ENCODE results near the gene RHOD. TPM values are rescaled to one million over a fixed set of nuclear protein-coding genes. Genes with fewer than 3 reads are reported as not detected.

RHOD gene
- total and polyA plus RNA-seq, 9 of the 15 experiments (the other 6 are each of a cell fraction or from before 2014, with no cell fraction given), result not detected

DNA sequence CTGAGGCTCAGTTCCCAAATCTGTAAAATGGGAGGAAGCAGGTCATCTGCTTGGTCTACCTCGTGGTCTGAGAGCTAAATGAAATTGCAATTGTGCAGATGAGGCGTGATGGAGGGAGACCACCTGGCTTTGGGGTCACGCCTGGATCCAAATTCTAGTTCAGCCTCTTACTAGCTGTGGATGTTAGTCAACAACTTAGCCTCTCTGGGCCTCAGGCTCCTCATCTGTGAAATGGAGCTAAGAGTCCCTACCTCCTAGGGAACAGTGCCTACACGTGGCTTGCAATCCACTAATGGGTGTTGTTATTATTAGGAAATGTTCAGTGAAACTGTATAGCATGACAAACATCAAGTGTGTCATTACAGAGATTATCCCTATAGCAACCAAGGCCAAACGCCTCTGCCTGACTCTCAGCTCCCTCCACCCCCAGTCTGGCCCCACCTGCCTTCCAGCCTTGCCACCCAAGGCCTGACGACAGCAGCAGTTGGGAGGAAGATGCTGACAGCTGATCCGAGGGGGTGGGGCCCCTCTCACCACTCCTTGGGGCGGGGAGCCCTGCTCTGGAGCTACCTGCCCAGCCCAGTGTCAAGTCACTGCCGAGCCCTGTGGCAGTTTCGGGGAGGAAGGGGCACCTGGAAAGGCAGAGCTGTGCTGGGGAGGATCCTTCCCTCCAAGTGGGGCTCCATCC is 1.7 kb upstream of the RHOD start (continued):
- TF ChIP-seq SRSF9 (IDR thresholded peaks at IDR 0.05; ENCODE audit: borderline replicate concordance, low read depth, low read length) (no peak), USF1 (CRISPR knock-in tag; IDR thresholded peaks at IDR 0.05) (peak; percentile 51; the same call in 1 of the 2 replicates), NR4A1 (CRISPR knock-in tag; IDR thresholded peaks at IDR 0.05) (no peak), NR4A1 (tag; IDR thresholded peaks at IDR 0.05) (no peak), FOSL1 (tag; conservative IDR thresholded peaks at IDR 0.05) (peak; percentile 73), PTBP1 (IDR thresholded peaks at IDR 0.05; ENCODE audit: low read depth, low read length) (peak; percentile 87; the same call in 1 of the 2 replicates), RFX1 (IDR thresholded peaks at IDR 0.05) (peak; percentile 90), RBM25 (IDR thresholded peaks at IDR 0.05; ENCODE audit: low read depth, low read length, severe bottlenecking) (peak; percentile 88), TAL1 (IDR thresholded peaks at IDR 0.05) (no peak), HDAC2 (IDR thresholded peaks at IDR 0.05) (peak; percentile 74; the same call in 1 of the 2 replicates), DACH1 (IDR thresholded peaks at IDR 0.05; ENCODE audit: partially characterized antibody) (peak; percentile 45), FOXA1 (IDR thresholded peaks at IDR 0.05; ENCODE audit: borderline replicate concordance) (no peak), CCAR2 (IDR thresholded peaks at IDR 0.05; ENCODE audit: low read depth, low read length) (no peak), SMAD2 (IDR thresholded peaks at IDR 0.05; ENCODE audit: low read depth, low read length) (no peak), CTBP1 (IDR thresholded peaks at IDR 0.05; ENCODE audit: borderline replicate concordance) (peak; percentile 84), POLR2B (IDR thresholded peaks at IDR 0.05; ENCODE audit: low read depth, partially characterized antibody) (no peak), E4F1 (CRISPR knock-in tag; IDR thresholded peaks at IDR 0.05; ENCODE audit: borderline replicate concordance) (no peak), ZNF134 (CRISPR knock-in tag; conservative IDR thresholded peaks at IDR 0.05) (no peak), ZNF507 (tag; conservative IDR thresholded peaks at IDR 0.05) (no peak), ETV6 (IDR thresholded peaks at IDR 0.05; ENCODE audit: borderline replicate concordance in 1 of 2, low read depth in 2 of 2, low read length in 1 of 2) (no peak), ETV6 (CRISPR knock-in tag; IDR thresholded peaks at IDR 0.05; ENCODE audit: borderline replicate concordance) (no peak), MTA2 (IDR thresholded peaks at IDR 0.05; ENCODE audit: low read depth) (no peak), MAX (CRISPR knock-in tag; IDR thresholded peaks at IDR 0.05) (no peak), MYC (IDR thresholded peaks at IDR 0.05; ENCODE audit: low read depth, low read length) (peak; percentile 62; the same call in 1 of the 2 replicates), MYC (CRISPR knock-in tag; IDR thresholded peaks at IDR 0.05; ENCODE audit: borderline replicate concordance, low read depth) (no peak), HIVEP1 (CRISPR knock-in tag; IDR thresholded peaks at IDR 0.05) (no peak)
- TF ChIP-seq, protein P1, sequence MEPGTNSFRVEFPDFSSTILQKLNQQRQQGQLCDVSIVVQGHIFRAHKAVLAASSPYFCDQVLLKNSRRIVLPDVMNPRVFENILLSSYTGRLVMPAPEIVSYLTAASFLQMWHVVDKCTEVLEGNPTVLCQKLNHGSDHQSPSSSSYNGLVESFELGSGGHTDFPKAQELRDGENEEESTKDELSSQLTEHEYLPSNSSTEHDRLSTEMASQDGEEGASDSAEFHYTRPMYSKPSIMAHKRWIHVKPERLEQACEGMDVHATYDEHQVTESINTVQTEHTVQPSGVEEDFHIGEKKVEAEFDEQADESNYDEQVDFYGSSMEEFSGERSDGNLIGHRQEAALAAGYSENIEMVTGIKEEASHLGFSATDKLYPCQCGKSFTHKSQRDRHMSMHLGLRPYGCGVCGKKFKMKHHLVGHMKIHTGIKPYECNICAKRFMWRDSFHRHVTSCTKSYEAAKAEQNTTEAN (CRISPR knock-in tag; IDR thresholded peaks at IDR 0.05), result no peak

All from K562 (cell line).